IMR-90 (cell line): ENCODE results near the gene ACSBG1.

Source experiments
- CEBPB ChIP-seq: IDR thresholded peaks from 2 replicates; pipeline ENCODE4 v1.6.1; 2012; ENCODE audit warnings: low read depth, low read length, improper control_type of control experiment
- POLR2A ChIP-seq: IDR thresholded peaks from 2 replicates; pipeline ENCODE4 v1.6.1; 2012; ENCODE audit warnings: mild to moderate bottlenecking, low read depth, low read length
- TF ChIP-seq, protein P1 (sequence below): conservative IDR thresholded peaks from 2 replicates; pipeline ENCODE4 v1.5.1; 2012; ENCODE audit warnings: mild to moderate bottlenecking, low read depth, low read length, improper control_type of control experiment
- TF ChIP-seq, protein P2 (sequence below): fragments of 150-350 bp; IDR thresholded peaks from 2 replicates; pipeline ENCODE4 v1.6.1; 2017; ENCODE audit warnings: mild to moderate bottlenecking, antibody characterized with exemption, low read length, low read depth

DNA sequence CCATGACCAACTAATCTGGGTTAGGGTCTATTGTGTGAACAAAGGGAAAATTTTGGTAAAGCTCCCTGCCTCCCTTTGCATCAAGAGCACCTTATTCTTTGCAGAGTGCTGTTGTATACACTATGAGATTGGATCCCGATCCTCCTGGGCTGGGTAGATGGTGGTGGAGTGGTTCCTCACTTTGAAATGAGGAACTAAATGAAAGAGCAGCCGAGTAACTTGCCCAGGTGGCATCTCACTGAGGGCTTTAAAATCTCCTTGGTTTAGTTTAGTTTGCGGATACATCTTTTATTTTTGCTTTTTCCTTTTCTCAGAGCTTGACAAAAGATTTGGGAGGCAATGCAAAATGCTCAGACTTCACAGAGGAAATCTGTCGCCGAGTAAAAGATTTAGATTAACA is 65.8 kb downstream of the ACSBG1 start:
- TF ChIP-seq, protein P1, sequence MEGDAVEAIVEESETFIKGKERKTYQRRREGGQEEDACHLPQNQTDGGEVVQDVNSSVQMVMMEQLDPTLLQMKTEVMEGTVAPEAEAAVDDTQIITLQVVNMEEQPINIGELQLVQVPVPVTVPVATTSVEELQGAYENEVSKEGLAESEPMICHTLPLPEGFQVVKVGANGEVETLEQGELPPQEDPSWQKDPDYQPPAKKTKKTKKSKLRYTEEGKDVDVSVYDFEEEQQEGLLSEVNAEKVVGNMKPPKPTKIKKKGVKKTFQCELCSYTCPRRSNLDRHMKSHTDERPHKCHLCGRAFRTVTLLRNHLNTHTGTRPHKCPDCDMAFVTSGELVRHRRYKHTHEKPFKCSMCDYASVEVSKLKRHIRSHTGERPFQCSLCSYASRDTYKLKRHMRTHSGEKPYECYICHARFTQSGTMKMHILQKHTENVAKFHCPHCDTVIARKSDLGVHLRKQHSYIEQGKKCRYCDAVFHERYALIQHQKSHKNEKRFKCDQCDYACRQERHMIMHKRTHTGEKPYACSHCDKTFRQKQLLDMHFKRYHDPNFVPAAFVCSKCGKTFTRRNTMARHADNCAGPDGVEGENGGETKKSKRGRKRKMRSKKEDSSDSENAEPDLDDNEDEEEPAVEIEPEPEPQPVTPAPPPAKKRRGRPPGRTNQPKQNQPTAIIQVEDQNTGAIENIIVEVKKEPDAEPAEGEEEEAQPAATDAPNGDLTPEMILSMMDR, result no peak
- TF ChIP-seq, protein P2, sequence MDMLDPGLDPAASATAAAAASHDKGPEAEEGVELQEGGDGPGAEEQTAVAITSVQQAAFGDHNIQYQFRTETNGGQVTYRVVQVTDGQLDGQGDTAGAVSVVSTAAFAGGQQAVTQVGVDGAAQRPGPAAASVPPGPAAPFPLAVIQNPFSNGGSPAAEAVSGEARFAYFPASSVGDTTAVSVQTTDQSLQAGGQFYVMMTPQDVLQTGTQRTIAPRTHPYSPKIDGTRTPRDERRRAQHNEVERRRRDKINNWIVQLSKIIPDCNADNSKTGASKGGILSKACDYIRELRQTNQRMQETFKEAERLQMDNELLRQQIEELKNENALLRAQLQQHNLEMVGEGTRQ, result no peak
- TF ChIP-seq CEBPB, result no peak
- TF ChIP-seq POLR2A, result no peak
